ENCODE measurements around the gene KAT6B. TPM values are rescaled to one million over a fixed set of nuclear protein-coding genes. Genes with fewer than 3 reads are reported as not detected.

Gene KAT6B
- total RNA-seq, 2 experiments from 2014 or later: 70.3 to 74.2 TPM

DNA sequence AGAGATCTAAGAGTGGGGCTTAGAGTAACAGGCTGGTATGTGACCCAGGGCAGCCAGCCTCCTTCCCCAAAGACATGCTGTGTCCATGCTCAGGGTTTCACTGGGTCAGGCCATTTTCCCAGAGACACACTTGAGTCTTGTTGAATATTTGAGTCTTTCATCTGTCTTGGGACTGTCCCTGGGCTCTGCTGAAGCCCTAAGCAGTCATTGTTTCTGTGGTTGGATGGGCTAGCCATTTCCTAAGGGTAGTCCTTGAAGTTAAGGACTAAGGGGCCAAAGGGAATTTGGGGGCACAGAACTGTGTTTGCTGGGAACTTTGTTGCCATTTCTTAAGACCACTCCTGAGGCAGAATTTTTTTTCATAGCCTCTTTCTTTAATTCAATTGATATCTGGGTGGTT, 186.6 kb downstream of the KAT6B start:
- H3K9me3 Mint-ChIP-seq: no peaks in the 10 kb centered on the region
- no peaks in the 10 kb centered on the region for H3K9me3 ChIP-seq (ENCODE audit: control insufficient read depth in 1 of 2, insufficient read depth in 1 of 2, low read length in 2 of 2)
- peak overlapping the region; percentile 84 for H3K27ac Mint-ChIP-seq
- no peak for ATAC-seq (ENCODE audit: poor library complexity)
- H3K4me1 Mint-ChIP-seq (ENCODE audit: low read depth): peaks cover 62% of the 10 kb centered on the region
- H3K4me3 Mint-ChIP-seq: no peak overlapping the region
- peaks cover 49% of the 10 kb centered on the region for H3K36me3 Mint-ChIP-seq (ENCODE audit: low read depth)
- no peak for DNase-seq
- no peak overlapping the region for H3K4me3 ChIP-seq (ENCODE audit: low read length)
- intact Hi-C loops (cut with DNase I, micrococcal nuclease): loop anchor here in 1 of 2 experiments (10.0 kb wide), 1 partner anchor 188 kb away; the partner anchor contains the start of gene KAT6B
- CTCF ChIA-PET: no interaction called here
- H3K27ac ChIP-seq (ENCODE audit: low read depth in 1 of 2, low read length in 2 of 2): peak overlapping the region in 1 of 2 donors; percentile 11
- peaks cover 34% of the 10 kb centered on the region for H3K4me1 ChIP-seq (ENCODE audit: insufficient read depth, low read length)
- H3K27me3 Mint-ChIP-seq: no peaks in the 10 kb centered on the region
- TF ChIP-seq, protein P1, sequence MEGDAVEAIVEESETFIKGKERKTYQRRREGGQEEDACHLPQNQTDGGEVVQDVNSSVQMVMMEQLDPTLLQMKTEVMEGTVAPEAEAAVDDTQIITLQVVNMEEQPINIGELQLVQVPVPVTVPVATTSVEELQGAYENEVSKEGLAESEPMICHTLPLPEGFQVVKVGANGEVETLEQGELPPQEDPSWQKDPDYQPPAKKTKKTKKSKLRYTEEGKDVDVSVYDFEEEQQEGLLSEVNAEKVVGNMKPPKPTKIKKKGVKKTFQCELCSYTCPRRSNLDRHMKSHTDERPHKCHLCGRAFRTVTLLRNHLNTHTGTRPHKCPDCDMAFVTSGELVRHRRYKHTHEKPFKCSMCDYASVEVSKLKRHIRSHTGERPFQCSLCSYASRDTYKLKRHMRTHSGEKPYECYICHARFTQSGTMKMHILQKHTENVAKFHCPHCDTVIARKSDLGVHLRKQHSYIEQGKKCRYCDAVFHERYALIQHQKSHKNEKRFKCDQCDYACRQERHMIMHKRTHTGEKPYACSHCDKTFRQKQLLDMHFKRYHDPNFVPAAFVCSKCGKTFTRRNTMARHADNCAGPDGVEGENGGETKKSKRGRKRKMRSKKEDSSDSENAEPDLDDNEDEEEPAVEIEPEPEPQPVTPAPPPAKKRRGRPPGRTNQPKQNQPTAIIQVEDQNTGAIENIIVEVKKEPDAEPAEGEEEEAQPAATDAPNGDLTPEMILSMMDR (IDR thresholded peaks at IDR 0.05): no peak
- peaks cover 4% of the 10 kb centered on the region for H3K36me3 ChIP-seq (ENCODE audit: insufficient read depth, low read length)
- POLR2A ChIA-PET: interaction anchor here (1.1 kb wide), 1 partner anchor 98 kb away, joined by 3 read pairs; the partner anchor contains the start of gene SAMD8
- H3K27me3 ChIP-seq (ENCODE audit: control insufficient read depth in 1 of 2, insufficient read depth in 2 of 2, low read length in 2 of 2): no peaks in the 10 kb centered on the region

DNA sequence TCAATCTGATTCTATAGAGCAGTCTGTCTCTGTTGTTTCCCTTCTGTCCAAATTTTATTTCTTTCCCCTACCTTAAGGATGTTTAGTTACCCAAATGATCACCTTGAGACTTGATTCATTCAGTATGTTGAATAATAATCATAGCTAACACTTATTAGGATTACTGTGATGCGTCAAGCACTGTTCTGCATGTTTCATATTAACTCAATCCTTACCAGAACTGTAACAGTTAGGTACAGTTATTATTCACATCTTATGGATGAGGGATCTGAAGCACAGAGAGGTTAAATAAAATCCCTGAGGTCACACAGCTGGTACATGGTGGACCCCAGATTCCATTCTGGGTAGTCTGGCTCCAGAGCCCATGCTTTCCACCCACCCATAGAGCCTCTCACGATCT, 187.1 kb downstream of the KAT6B start:
- DNase-seq: no peak
- ATAC-seq (ENCODE audit: poor library complexity): no peak
- H3K36me3 Mint-ChIP-seq (ENCODE audit: low read depth): peaks cover 49% of the 10 kb centered on the region
- H3K4me1 ChIP-seq (ENCODE audit: insufficient read depth, low read length): peaks cover 38% of the 10 kb centered on the region
- H3K27me3 Mint-ChIP-seq: no peaks in the 10 kb centered on the region
- peak overlapping the region; percentile 84 for H3K27ac Mint-ChIP-seq
- TF ChIP-seq, protein P1 (IDR thresholded peaks at IDR 0.05): no peak
- no peaks in the 10 kb centered on the region for H3K9me3 Mint-ChIP-seq
- no peak overlapping the region for H3K4me3 ChIP-seq (ENCODE audit: low read length)
- H3K4me1 Mint-ChIP-seq (ENCODE audit: low read depth): peaks cover 59% of the 10 kb centered on the region
- intact Hi-C loops (cut with DNase I, micrococcal nuclease): loop anchor here in 1 of 2 experiments (10.0 kb wide), 1 partner anchor 189 kb away; the partner anchor contains the start of gene KAT6B
- peaks cover 7% of the 10 kb centered on the region for H3K36me3 ChIP-seq (ENCODE audit: insufficient read depth, low read length)
- H3K27me3 ChIP-seq (ENCODE audit: control insufficient read depth in 1 of 2, insufficient read depth in 2 of 2, low read length in 2 of 2): no peaks in the 10 kb centered on the region
- no peak overlapping the region for H3K4me3 Mint-ChIP-seq
- H3K9me3 ChIP-seq (ENCODE audit: control insufficient read depth in 1 of 2, insufficient read depth in 1 of 2, low read length in 2 of 2): no peaks in the 10 kb centered on the region
- CTCF ChIA-PET: no interaction called here
- no peak overlapping the region for H3K27ac ChIP-seq (ENCODE audit: low read depth in 1 of 2, low read length in 2 of 2)
- POLR2A ChIA-PET: interaction anchor here (0.9 to 1.2 kb wide), 3 partner anchors 10 to 159 kb away, joined by 3 to 4 read pairs (median 4); partner anchors contain the start of gene SAMD8

DNA sequence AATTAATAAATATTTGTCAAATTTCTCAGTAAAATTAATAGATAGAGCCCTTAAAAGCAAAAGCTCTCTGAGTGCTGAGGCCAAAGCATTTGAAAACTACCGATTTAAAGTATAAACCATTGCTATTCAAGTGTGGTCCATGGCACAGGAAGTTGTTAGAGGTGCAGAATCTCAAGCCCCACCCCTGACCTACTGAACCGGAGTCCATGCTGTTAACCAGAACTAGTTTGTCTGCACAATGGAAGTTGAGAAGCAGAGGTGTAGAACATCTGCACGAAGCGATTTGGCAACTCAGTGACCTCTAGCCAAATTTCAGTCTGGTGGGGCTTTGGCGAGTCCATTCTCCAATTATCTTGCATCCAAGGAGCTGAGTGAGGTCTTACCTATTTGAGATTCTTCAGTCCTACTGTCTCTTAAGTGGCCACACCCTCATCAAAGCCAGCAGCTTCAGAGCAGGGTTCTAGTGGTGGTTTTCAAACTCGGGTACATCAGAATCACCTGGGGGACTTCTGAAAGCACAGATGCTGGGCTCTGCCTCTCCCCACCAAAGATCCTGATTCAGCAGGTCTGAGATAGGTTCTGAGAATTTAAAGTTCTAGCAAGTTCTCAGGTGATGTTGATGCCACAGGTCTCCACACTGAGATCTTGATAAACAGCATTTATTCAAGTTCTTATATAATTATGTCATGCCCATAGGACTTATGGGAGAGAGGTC, 188.3 kb downstream of the KAT6B start:
- intact Hi-C loops (cut with DNase I, micrococcal nuclease): loop anchor here (5.0 to 10.0 kb wide), 2 partner anchors 187 to 190 kb away; partner anchors contain the start of gene KAT6B (in 2 of the 2)

More for the DNA sequence above, 188.3 kb downstream of the KAT6B start:
- peaks cover 7% of the 10 kb centered on the region for H3K36me3 ChIP-seq (ENCODE audit: insufficient read depth, low read length)
- H3K27ac ChIP-seq (ENCODE audit: low read depth in 1 of 2, low read length in 2 of 2): peak overlapping the region in 1 of 2 donors; percentile 29
- Mint-ChIP-seq H3K27me3 (no peaks in the 10 kb centered on the region), H3K36me3 (ENCODE audit: low read depth) (peaks cover 55% of the 10 kb centered on the region), H3K4me3 (no peak overlapping the region), H3K27ac (peak overlapping the region; percentile 84), H3K9me3 (no peaks in the 10 kb centered on the region), H3K4me1 (ENCODE audit: low read depth) (peaks cover 56% of the 10 kb centered on the region)
- H3K27me3 ChIP-seq (ENCODE audit: control insufficient read depth in 1 of 2, insufficient read depth in 2 of 2, low read length in 2 of 2): no peaks in the 10 kb centered on the region
- TF ChIP-seq, protein P1 (IDR thresholded peaks at IDR 0.05): no peak
- no peak overlapping the region for H3K4me3 ChIP-seq (ENCODE audit: low read length)
- ChIA-PET POLR2A (interaction anchor here (1.2 kb wide), 1 partner anchor 160 kb away, joined by 4 read pairs; no protein-coding TSS in a partner anchor), CTCF (interaction anchor here (0.6 kb wide), 1 partner anchor 275 kb away, joined by 3 read pairs; no protein-coding TSS in a partner anchor)
- no peaks in the 10 kb centered on the region for H3K9me3 ChIP-seq (ENCODE audit: control insufficient read depth in 1 of 2, insufficient read depth in 1 of 2, low read length in 2 of 2)
- DNase-seq (peak in 10 of 14 experiments; percentile 9 to 77 (median 26)), ATAC-seq (ENCODE audit: poor library complexity) (peak; percentile 68)
- H3K4me1 ChIP-seq (ENCODE audit: insufficient read depth, low read length): peaks cover 40% of the 10 kb centered on the region

Measured in CD4-positive, alpha-beta T cell (primary cell).